CD4-positive, alpha-beta memory T cell (primary cell): ENCODE measurements around the gene ZBTB11. TPM values are rescaled to one million over a fixed set of nuclear protein-coding genes. Genes with fewer than 3 reads are reported as not detected.
"Not testable (repeated sequence)": the region's sequence is repeated elsewhere in the genome, so short reads cannot be mapped to it uniquely, and the experiment has no call there.

Source experiments
- CTCF ChIA-PET: fragments of 350-600 bp; sonication (Branson Sonifier 250); formaldehyde crosslinking; loops from one replicate; lab custom pipeline; 2021; ENCODE audit warnings: inconsistent platforms; ENCODE audit not compliant: partially characterized antibody; lab: Charles Lee
- POLR2A ChIA-PET: fragments of 350-600 bp; sonication (Branson Sonifier 250); formaldehyde crosslinking; loops from one replicate; lab custom pipeline; 2021; ENCODE audit not compliant: partially characterized antibody; lab: Charles Lee
- DNase-seq, 5 donors: peaks; one replicate each; pipeline versions ENCODE4 v3.0.0 to v3.0.0-alpha.2; 2020 to 2022; ENCODE audit warnings: mixed read lengths in 1 of 5
- H3K27ac ChIP-seq: one replicate; pipeline ENCODE4 v1.7.0; 2013; ENCODE audit warnings: low read depth, low read length
- H3K27me3 ChIP-seq: 2 replicates; pipeline ENCODE4 v1.7.0; 2013; ENCODE audit warnings: mild to moderate bottlenecking, low read length, moderate library complexity; ENCODE audit not compliant: insufficient read depth
- H3K36me3 ChIP-seq: 2 replicates; pipeline ENCODE4 v1.7.0; 2013; ENCODE audit warnings: mild to moderate bottlenecking, low read length, moderate library complexity; ENCODE audit not compliant: insufficient read depth
- H3K4me1 ChIP-seq: 2 replicates; pipeline ENCODE4 v1.7.0; 2013; ENCODE audit warnings: mild to moderate bottlenecking, low read length, moderate library complexity; ENCODE audit not compliant: insufficient read depth
- H3K4me3 ChIP-seq, 2 donors: one replicate each; pipeline ENCODE4 v1.7.0; 2013; ENCODE audit warnings: low read length in 2 of 2, mild to moderate bottlenecking in 1 of 2
- H3K9me3 ChIP-seq, 2 donors: one replicate each; pipeline ENCODE4 v1.7.0; 2013; ENCODE audit warnings: low read length in 2 of 2, control low read depth in 1 of 2; ENCODE audit not compliant: control insufficient read depth in 1 of 2
- H3K27ac Mint-ChIP-seq, 7 donors: one replicate each; pipeline ENCODE4 v1.8.0; 2020 to 2021; ENCODE audit warnings: mixed read lengths in 7 of 7, mild to moderate bottlenecking in 6 of 7, inconsistent platforms in 3 of 7, moderate library complexity in 3 of 7
- H3K27me3 Mint-ChIP-seq, 2 donors: one replicate each; pipeline ENCODE4 v1.8.0; 2020 to 2021; ENCODE audit warnings: mixed read lengths in 2 of 2
- H3K36me3 Mint-ChIP-seq, 2 donors: one replicate each; pipeline ENCODE4 v1.8.0; 2020 to 2021; ENCODE audit warnings: mixed read lengths in 2 of 2, inconsistent platforms in 1 of 2, mild to moderate bottlenecking in 1 of 2
- H3K4me1 Mint-ChIP-seq, 4 donors: one replicate each; pipeline ENCODE4 v1.8.0; 2020 to 2021; ENCODE audit warnings: mixed read lengths in 4 of 4, mild to moderate bottlenecking in 1 of 4
- H3K4me3 Mint-ChIP-seq, 8 donors: one replicate each; pipeline ENCODE4 v1.8.0; 2020 to 2021; ENCODE audit warnings: mixed read lengths in 8 of 8, mild to moderate bottlenecking in 7 of 8, moderate library complexity in 6 of 8, inconsistent platforms in 3 of 8
- H3K9me3 Mint-ChIP-seq, 8 donors: one replicate each; pipeline ENCODE4 v1.8.0; 2020 to 2021; ENCODE audit warnings: mixed read lengths in 8 of 8, mild to moderate bottlenecking in 5 of 8, inconsistent platforms in 3 of 8, moderate library complexity in 1 of 8
- intact Hi-C: fragments of 100-400 bp; cut with micrococcal nuclease; formaldehyde crosslinking; loops from one replicate; pipeline ENCODE4 v1.15.1; 2023
- polyA plus RNA-seq, 2 donors: library from polyadenylated mRNA; unstranded; fragments of 300-500 nt; fragmentation: Illumina TruSeq; gene quantifications; one replicate each; pipeline ENCODE4 v1.2.3, GENCODE V29; 2021
- total RNA-seq, 2 experiments: library from RNA; stranded (reverse); gene quantifications; one replicate each; pipeline ENCODE4 v1.2.3, GENCODE V29; 2021

ZBTB11 gene
- total and polyA plus RNA-seq, 4 experiments from 2014 or later, result 8.9 to 50.8 (median 31.3) TPM

DNA sequence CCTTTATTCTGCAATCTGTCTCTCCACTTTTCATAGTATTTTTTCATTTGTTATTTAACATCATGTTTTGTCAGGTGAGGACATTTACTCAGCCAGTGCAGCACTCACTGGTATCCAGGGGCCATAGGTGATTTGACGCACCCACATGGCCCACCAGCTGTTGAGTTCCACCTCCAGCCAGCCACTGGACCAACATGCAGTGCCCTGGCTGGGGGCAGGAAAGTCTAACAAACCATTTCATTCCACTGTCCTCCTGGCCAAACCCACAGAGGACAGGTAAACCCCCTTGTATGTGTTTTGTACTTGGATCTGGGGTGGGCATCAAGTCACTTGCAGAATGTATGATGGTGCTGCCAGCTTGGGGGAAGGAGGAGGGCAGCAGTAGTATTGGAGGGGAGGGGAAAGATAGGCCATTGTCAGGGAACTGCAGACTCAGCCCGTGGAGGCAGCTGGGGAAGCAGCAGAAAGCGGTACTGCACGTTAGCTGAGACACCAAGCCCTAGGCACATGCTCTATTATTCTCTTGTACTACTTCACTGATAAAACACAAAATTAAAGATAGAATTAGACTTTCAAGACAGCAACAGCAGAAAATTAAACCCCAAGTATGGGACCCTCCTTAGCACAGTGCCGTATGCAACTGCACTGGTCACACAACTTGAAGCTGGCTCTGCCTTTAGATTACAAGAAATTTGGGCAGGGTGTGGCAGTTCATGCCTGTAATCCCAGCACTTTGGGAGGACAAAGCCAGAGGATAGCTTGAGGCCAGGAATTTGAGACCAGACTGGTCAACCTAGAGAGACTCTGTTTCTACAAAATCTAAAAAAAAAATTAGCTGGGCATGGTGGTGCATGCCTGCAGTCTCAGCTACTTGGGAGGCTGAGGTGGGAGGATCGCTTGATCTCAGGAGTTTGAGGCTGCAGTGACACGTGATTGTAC lies 25.0 kb upstream of the ZBTB11 start:
- H3K9me3 Mint-ChIP-seq, result no peaks in the 10 kb centered on the region
- no peak overlapping the region for H3K27ac ChIP-seq
- ChIA-PET CTCF (interaction anchor here (1.7 kb wide), 1 partner anchor 527 kb away, joined by 4 read pairs; no protein-coding TSS in a partner anchor), POLR2A (interaction anchor here (1.1 kb wide), 1 partner anchor 23 kb away, joined by 4 read pairs; the partner anchor contains the start of gene CEP97)
- DNase-seq, result no peak
- H3K4me3 ChIP-seq, result no peak overlapping the region
- H3K4me1 ChIP-seq, result no peaks in the 10 kb centered on the region
- H3K9me3 ChIP-seq, result no peaks in the 10 kb centered on the region
- H3K4me3 Mint-ChIP-seq, result no peak overlapping the region
- peak overlapping the region in 1 of 7 donors; percentile 61 for H3K27ac Mint-ChIP-seq
- H3K27me3 ChIP-seq, result no peaks in the 10 kb centered on the region
- no peaks in the 10 kb centered on the region for H3K36me3 ChIP-seq
- no peaks in the 10 kb centered on the region for H3K27me3 Mint-ChIP-seq
- no peaks in the 10 kb centered on the region for H3K4me1 Mint-ChIP-seq
- no peaks in the 10 kb centered on the region for H3K36me3 Mint-ChIP-seq
- intact Hi-C loops, result no loop called here

GRCh38 chr3:101695779-101696372 lies 18.9 kb upstream of the ZBTB11 start:
- no peak overlapping the region for H3K4me3 ChIP-seq
- ChIA-PET CTCF (interaction anchor here (0.7 to 1.2 kb wide), 6 partner anchors 15 to 529 kb away, joined by 3 to 9 read pairs (median 5); partner anchors contain the start of gene NXPE3), POLR2A (interaction anchor here (1.6 kb wide), 1 partner anchor 19 kb away, joined by 3 read pairs; the partner anchor contains the start of gene ZBTB11)
- H3K36me3 Mint-ChIP-seq, result no peaks in the 10 kb centered on the region
- H3K27me3 ChIP-seq, result no peaks in the 10 kb centered on the region
- peak; percentile 51 to 67 (median 58) for DNase-seq
- H3K4me1 Mint-ChIP-seq, result peaks cover 0 to 2% (median 1%) of the 10 kb centered on the region in 4 donors
- no peaks in the 10 kb centered on the region for H3K36me3 ChIP-seq
- intact Hi-C loops, result loop anchor here (1.0 to 2.0 kb wide), 5 partner anchors 29 to 841 kb away; partner anchors contain the start of genes CEP97 and NXPE3
- no peaks in the 10 kb centered on the region for H3K9me3 Mint-ChIP-seq
- H3K4me1 ChIP-seq, result peaks cover 3% of the 10 kb centered on the region
- H3K4me3 Mint-ChIP-seq, result no peak overlapping the region
- no peak overlapping the region for H3K27ac ChIP-seq
- H3K9me3 ChIP-seq, result no peaks in the 10 kb centered on the region
- H3K27ac Mint-ChIP-seq, result peak overlapping the region in 2 of 7 donors; percentile 74 to 77
- H3K27me3 Mint-ChIP-seq, result no peaks in the 10 kb centered on the region

GRCh38 chr3:101694836-101695235 lies 17.9 kb upstream of the ZBTB11 start:
- POLR2A ChIA-PET, result interaction anchor here (1.6 kb wide), 1 partner anchor 18 kb away, joined by 3 read pairs; the partner anchor contains the start of gene ZBTB11

GRCh38 chr3:101693540-101693939 lies 16.6 kb upstream of the ZBTB11 start:
- H3K27me3 Mint-ChIP-seq, H3K36me3 Mint-ChIP-seq, H3K9me3 Mint-ChIP-seq, H3K9me3 ChIP-seq, intact Hi-C loops, POLR2A ChIA-PET, H3K4me3 ChIP-seq, H3K4me1 Mint-ChIP-seq, H3K27ac ChIP-seq, H3K27me3 ChIP-seq, H3K36me3 ChIP-seq, H3K4me1 ChIP-seq, H3K4me3 Mint-ChIP-seq: not testable (repeated sequence)
- peak overlapping the region in 2 of 7 donors; percentile 24 to 43 for H3K27ac Mint-ChIP-seq
- CTCF ChIA-PET, result interaction anchor here (1.0 to 1.4 kb wide), 6 partner anchors 13 to 536 kb away, joined by 3 to 6 read pairs (median 4); partner anchors contain the start of genes CEP97 and PCNP
- DNase-seq, result peak; percentile 29 to 51 (median 36)

More at GRCh38 chr3:101694836-101695235, 17.9 kb upstream of the ZBTB11 start:
- CTCF ChIA-PET, result interaction anchor here (1.5 to 1.6 kb wide), 2 partner anchors 108 to 119 kb away, joined by 3 to 4 read pairs; no protein-coding TSS in a partner anchor
- not testable (repeated sequence) for H3K4me1 ChIP-seq, H3K36me3 Mint-ChIP-seq, H3K27ac ChIP-seq, H3K27ac Mint-ChIP-seq, H3K4me3 Mint-ChIP-seq, H3K9me3 Mint-ChIP-seq, H3K9me3 ChIP-seq, H3K27me3 Mint-ChIP-seq, H3K4me3 ChIP-seq, H3K36me3 ChIP-seq, DNase-seq, H3K27me3 ChIP-seq, H3K4me1 Mint-ChIP-seq
- intact Hi-C loops, result loop anchor here (1.0 to 2.0 kb wide), 3 partner anchors 84 to 534 kb away; partner anchors contain the start of gene NXPE3

GRCh38 chr3:101691685-101692671 lies 15.0 kb upstream of the ZBTB11 start:
- H3K9me3 ChIP-seq, H3K27ac Mint-ChIP-seq, H3K4me3 Mint-ChIP-seq, H3K27me3 ChIP-seq, H3K36me3 Mint-ChIP-seq, POLR2A ChIA-PET, H3K9me3 Mint-ChIP-seq, H3K27ac ChIP-seq, DNase-seq, H3K36me3 ChIP-seq, H3K4me3 ChIP-seq, H3K27me3 Mint-ChIP-seq, intact Hi-C loops: not testable (repeated sequence)
- CTCF ChIA-PET, result interaction anchor here (1.1 to 1.2 kb wide), 3 partner anchors 12 to 33 kb away, joined by 3 to 4 read pairs (median 4); partner anchors contain the start of gene CEP97
- peaks cover 10% of the 10 kb centered on the region for H3K4me1 ChIP-seq
- H3K4me1 Mint-ChIP-seq, result peaks cover 6 to 16% (median 14%) of the 10 kb centered on the region in 4 donors

GRCh38 chr3:101690972-101691371 lies 14.0 kb upstream of the ZBTB11 start:
- Histone ChIP-seq H3K9me3 (no peaks in the 10 kb centered on the region), H3K27ac (no peak overlapping the region), H3K36me3 (no peaks in the 10 kb centered on the region), H3K4me1 (peaks cover 12% of the 10 kb centered on the region), H3K4me3 (no peak overlapping the region), H3K27me3 (no peaks in the 10 kb centered on the region)
- Mint-ChIP-seq H3K4me3 (peak overlapping the region in 1 of 8 donors; percentile 12), H3K27me3 (no peaks in the 10 kb centered on the region), H3K36me3 (peaks cover 0 to 11% of the 10 kb centered on the region in 2 donors), H3K9me3 (no peaks in the 10 kb centered on the region), H3K4me1 (peaks cover 10 to 26% (median 18%) of the 10 kb centered on the region in 4 donors), H3K27ac (peak overlapping the region in 1 of 7 donors; percentile 70)
- CTCF ChIA-PET, result interaction anchor here (0.9 to 1.5 kb wide), 6 partner anchors 13 to 535 kb away, joined by 3 to 12 read pairs (median 4); partner anchors contain the start of gene CEP97
- DNase-seq, result no peak
- intact Hi-C loops, result no loop called here
- POLR2A ChIA-PET, result interaction anchor here (1.0 to 1.1 kb wide), 2 partner anchors 88 to 95 kb away, joined by 3 read pairs; partner anchors contain the start of gene NXPE3
